H9 (cell line): Measurements from ENCODE around the gene CD79A. TPM values are rescaled to one million over a fixed set of nuclear protein-coding genes. Genes with fewer than 3 reads are reported as not detected.

Experiments
- DNase-seq: peaks from one replicate; pipeline ENCODE4 v3.0.0-alpha.2; 2017
- H2AFZ ChIP-seq: one replicate; pipeline ENCODE4 v1.6.1; 2013; ENCODE audit warnings: mild to moderate bottlenecking, low read length, control low read depth, moderate library complexity
- H2AK5ac ChIP-seq: 2 replicates; pipeline ENCODE4 v1.6.1; 2013; ENCODE audit warnings: low read length, control low read depth, mixed read lengths; ENCODE audit not compliant: insufficient read length
- H2BK120ac ChIP-seq: one replicate; pipeline ENCODE4 v1.6.1; 2013; ENCODE audit warnings: low read depth, mild to moderate bottlenecking, low read length, control low read depth, inconsistent platforms; ENCODE audit not compliant: poor library complexity, severe bottlenecking
- H2BK12ac ChIP-seq: 2 replicates; pipeline ENCODE4 v1.6.1; 2013; ENCODE audit warnings: low read length, control low read depth, mixed read lengths, low read depth; ENCODE audit not compliant: insufficient read length
- H2BK15ac ChIP-seq: 2 replicates; pipeline ENCODE4 v1.6.1; 2013; ENCODE audit warnings: low read depth, low read length, control low read depth
- H2BK20ac ChIP-seq: one replicate; pipeline ENCODE4 v1.6.1; 2013; ENCODE audit warnings: low read depth, mild to moderate bottlenecking, low read length, control low read depth, inconsistent platforms; ENCODE audit not compliant: poor library complexity, severe bottlenecking
- H2BK5ac ChIP-seq: 2 replicates; pipeline ENCODE4 v1.6.1; 2013; ENCODE audit warnings: low read length, control low read depth, mixed read lengths; ENCODE audit not compliant: insufficient read length
- H3K14ac ChIP-seq: 2 replicates; pipeline ENCODE4 v1.6.1; 2013; ENCODE audit warnings: low read length, control low read depth; ENCODE audit not compliant: insufficient read depth
- H3K18ac ChIP-seq: 2 replicates; pipeline ENCODE4 v1.6.1; 2013; ENCODE audit warnings: low read depth, mild to moderate bottlenecking, mixed read lengths, low read length, control low read depth; ENCODE audit not compliant: insufficient read length
- H3K23ac ChIP-seq: 2 replicates; pipeline ENCODE4 v1.6.1; 2013; ENCODE audit warnings: low read length, control low read depth, mixed read lengths, low read depth; ENCODE audit not compliant: insufficient read length
- H3K23me2 ChIP-seq: 2 replicates; pipeline ENCODE4 v1.6.1; 2013; ENCODE audit warnings: low read depth, mild to moderate bottlenecking, mixed read lengths, low read length, control low read depth; ENCODE audit not compliant: insufficient read length, poor library complexity, severe bottlenecking
- H3K27ac ChIP-seq: 2 replicates; pipeline ENCODE4 v1.5.1; 2013; ENCODE audit warnings: low read length, control low read depth, mixed read lengths, low read depth; ENCODE audit not compliant: insufficient read length
- H3K27me3 ChIP-seq: 2 replicates; pipeline ENCODE4 v1.6.1; 2013; ENCODE audit warnings: low read length, control low read depth, inconsistent platforms; ENCODE audit not compliant: insufficient read depth
- H3K4ac ChIP-seq: 2 replicates; pipeline ENCODE4 v1.6.1; 2013; ENCODE audit warnings: low read depth, mild to moderate bottlenecking, control low read depth, inconsistent platforms, low read length, moderate library complexity
- H3K4me1 ChIP-seq: 2 replicates; pipeline ENCODE4 v1.6.1; 2013; ENCODE audit warnings: low read length, control low read depth, inconsistent platforms; ENCODE audit not compliant: insufficient read depth
- H3K4me2 ChIP-seq: 2 replicates; pipeline ENCODE4 v1.6.1; 2013; ENCODE audit warnings: low read length, control low read depth, mixed read lengths; ENCODE audit not compliant: insufficient read length, insufficient read depth
- H3K56ac ChIP-seq: 2 replicates; pipeline ENCODE4 v1.6.1; 2013; ENCODE audit warnings: low read depth, mild to moderate bottlenecking, mixed read lengths, low read length, control low read depth; ENCODE audit not compliant: insufficient read length
- H3K79me1 ChIP-seq: 2 replicates; pipeline ENCODE4 v1.6.1; 2013; ENCODE audit warnings: low read depth, mild to moderate bottlenecking, moderate library complexity, low read length, control low read depth, inconsistent platforms; ENCODE audit not compliant: insufficient read depth, poor library complexity, severe bottlenecking
- H3K79me2 ChIP-seq: 2 replicates; pipeline ENCODE4 v1.6.1; 2013; ENCODE audit warnings: low read length, control low read depth, inconsistent platforms; ENCODE audit not compliant: insufficient read depth
- H3K9ac ChIP-seq: 2 replicates; pipeline ENCODE4 v1.6.1; 2013; ENCODE audit warnings: low read length, control low read depth, mixed read lengths; ENCODE audit not compliant: insufficient read length; ENCODE audit errors: extremely low read depth
- H3K9me3 ChIP-seq: one replicate; pipeline ENCODE4 v1.6.1; 2013; ENCODE audit warnings: low read depth, low read length, inconsistent platforms; ENCODE audit not compliant: control insufficient read depth
- H3T11ph ChIP-seq: one replicate; pipeline ENCODE4 v1.6.1; 2013; ENCODE audit warnings: mild to moderate bottlenecking, low read length, control low read depth, inconsistent platforms
- H4K20me1 ChIP-seq: one replicate; pipeline ENCODE4 v1.6.1; 2013; ENCODE audit not compliant: control insufficient read depth, insufficient read length, insufficient read depth
- H4K5ac ChIP-seq: 2 replicates; pipeline ENCODE4 v1.6.1; 2013; ENCODE audit warnings: low read depth, mild to moderate bottlenecking, mixed read lengths, low read length, control low read depth; ENCODE audit not compliant: insufficient read length
- H4K8ac ChIP-seq: replicated peaks from 2 replicates; pipeline ENCODE4 v1.6.1; 2013; ENCODE audit warnings: low read length, control low read depth, mixed read lengths, low read depth; ENCODE audit not compliant: insufficient read length
- H4K91ac ChIP-seq: 2 replicates; pipeline ENCODE4 v1.6.1; 2013; ENCODE audit warnings: low read depth, mild to moderate bottlenecking, moderate library complexity, mixed read lengths, low read length, control low read depth; ENCODE audit not compliant: insufficient read length
- H3K27ac Mint-ChIP-seq, 3 experiments: 2 replicates in 2 of 3; 3 replicates in 1 of 3; pipeline ENCODE4 v1.8.0; 2020 to 2021; ENCODE audit warnings: mixed read lengths in 3 of 3, mild to moderate bottlenecking in 1 of 3, moderate library complexity in 1 of 3
- H3K27me3 Mint-ChIP-seq: 2 replicates; pipeline ENCODE4 v1.8.0; 2021; ENCODE audit warnings: low read depth, mild to moderate bottlenecking, moderate library complexity, mixed read lengths
- H3K36me3 Mint-ChIP-seq, 3 experiments: 2 replicates in 2 of 3; 3 replicates in 1 of 3; pipeline ENCODE4 v1.8.0; 2020 to 2021; ENCODE audit warnings: low read depth in 3 of 3, mixed read lengths in 3 of 3; ENCODE audit not compliant: insufficient read depth in 1 of 3
- H3K4me1 Mint-ChIP-seq, 2 experiments: 2 replicates each; pipeline ENCODE4 v1.8.0; 2020; ENCODE audit warnings: mixed read lengths in 2 of 2
- H3K4me3 Mint-ChIP-seq, 2 experiments: 2 replicates in 1 of 2; 3 replicates in 1 of 2; pipeline ENCODE4 v1.8.0; 2020 to 2021; ENCODE audit warnings: mild to moderate bottlenecking in 2 of 2, mixed read lengths in 2 of 2, moderate library complexity in 1 of 2
- H3K9me3 Mint-ChIP-seq, 2 experiments: 2 replicates in 1 of 2; 3 replicates in 1 of 2; pipeline ENCODE4 v1.8.0; 2020; ENCODE audit warnings: mild to moderate bottlenecking in 2 of 2, mixed read lengths in 2 of 2, moderate library complexity in 1 of 2
- CTCF ChIP-seq: fragments of 200-600 bp; sonication (generic); conservative IDR thresholded peaks from 3 replicates; pipeline ENCODE4 v1.8.0; 2021; ENCODE audit warnings: antibody characterized with exemption, mild to moderate bottlenecking
- WGBS: extraction: QIAGEN DNeasy Blood & Tissue Kit; methylation state at CpG from one replicate; pipeline ENCODE4 v1.1.7; 2013; ENCODE audit warnings: missing lambda C conversion rate, low lambda C conversion rate, mixed read lengths; ENCODE audit not compliant: insufficient read length; ENCODE audit errors: extremely low coverage; 5-methylcytosine and 5-hydroxymethylcytosine counted together
- total RNA-seq: library from RNA; stranded (reverse); gene quantifications from 2 replicates; pipeline ENCODE4 v1.2.1, GENCODE V29; 2021

The CD79A gene
- total RNA-seq, 1 experiment from 2014 or later = 0.22 TPM

DNA sequence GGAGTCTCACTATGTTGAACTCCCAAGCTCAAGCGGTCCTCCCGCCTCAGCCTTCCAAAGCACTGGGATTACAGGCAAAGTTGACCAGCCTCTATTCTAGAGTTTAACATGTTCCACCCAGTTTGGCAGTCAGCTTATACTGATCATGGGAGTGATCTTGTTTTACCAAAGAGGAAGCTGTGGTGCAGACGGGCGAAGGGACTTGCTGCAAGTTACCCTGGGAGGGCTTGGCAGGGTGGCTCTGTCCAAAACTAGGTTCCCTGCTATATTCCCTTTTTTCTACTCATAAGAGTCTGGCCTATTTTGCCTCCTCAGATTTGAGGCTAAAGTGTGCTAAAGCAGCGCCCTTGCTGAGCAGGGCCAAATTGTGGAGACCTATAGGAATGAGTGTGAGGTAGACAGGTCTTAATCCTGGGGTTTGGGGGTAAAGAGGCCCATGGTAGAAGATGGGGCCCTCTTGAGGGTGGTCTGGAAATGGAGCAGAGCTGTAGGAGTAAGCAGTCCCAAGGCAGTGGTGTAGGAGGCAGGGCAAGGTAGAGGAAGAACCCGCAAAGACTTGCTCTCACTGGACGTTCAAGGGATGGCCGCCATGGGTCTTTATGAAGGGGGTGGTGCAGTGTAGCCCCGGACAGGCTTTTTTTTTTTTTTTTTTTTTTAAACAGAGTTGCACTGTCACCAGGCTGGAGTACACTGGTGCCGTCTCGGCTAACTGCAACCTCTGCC, 13.7 kb upstream of the CD79A start:
- H4K91ac ChIP-seq = no peak overlapping the region
- Mint-ChIP-seq H3K4me3 (peak overlapping the region; percentile 29 to 43; a peak in 4 of 5 replicates), H3K36me3 (peaks cover 57 to 77% (median 66%) of the 10 kb centered on the region in 3 experiments), H3K9me3 (no peaks in the 10 kb centered on the region; a peak in 1 of 5 replicates), H3K27ac (peak overlapping the region; percentile 82 to 97 (median 95); a peak in 6 of 7 replicates), H3K4me1 (peaks cover 38 to 51% of the 10 kb centered on the region in 2 experiments), H3K27me3 (no peaks in the 10 kb centered on the region; the same call in 1 of the 2 replicates)
- H3K4me2 ChIP-seq = no peak overlapping the region
- no peak overlapping the region for H2BK5ac ChIP-seq
- no peak overlapping the region for H4K5ac ChIP-seq
- H3K27me3 ChIP-seq = no peaks in the 10 kb centered on the region
- H2BK120ac ChIP-seq = no peak overlapping the region
- no peak for DNase-seq
- no peak overlapping the region for H4K8ac ChIP-seq
- no peak overlapping the region for H2BK15ac ChIP-seq
- no peak overlapping the region for H3K9ac ChIP-seq
- no peak overlapping the region for H3K18ac ChIP-seq
- no peak overlapping the region for H2AFZ ChIP-seq
- H3K79me2 ChIP-seq = peaks cover 29% of the 10 kb centered on the region
- WGBS = no CpG with 5 or more reads among the region's 11 CpGs
- H3K27ac ChIP-seq = no peak overlapping the region
- peaks cover 9% of the 10 kb centered on the region for H3K23me2 ChIP-seq
- H3K9me3 ChIP-seq = no peaks in the 10 kb centered on the region
- H4K20me1 ChIP-seq = no peaks in the 10 kb centered on the region
- no peak overlapping the region for H3K23ac ChIP-seq
- no peak for TF ChIP-seq CTCF
- H3K4ac ChIP-seq = no peak overlapping the region
- no peak overlapping the region for H3K56ac ChIP-seq
- H2BK20ac ChIP-seq = no peak overlapping the region
- no peak overlapping the region for H3T11ph ChIP-seq
- no peak overlapping the region for H3K14ac ChIP-seq
- H2BK12ac ChIP-seq = no peak overlapping the region
- no peak overlapping the region for H2AK5ac ChIP-seq
- peaks cover 22% of the 10 kb centered on the region for H3K79me1 ChIP-seq
- no peaks in the 10 kb centered on the region; the same call in 1 of the 2 replicates for H3K4me1 ChIP-seq
